AG09309 (cell line): ENCODE results near the gene RBCK1.
A peak's percentile ranks its signal among the peaks of the same experiment; 100 is the strongest.

ENCODE experiments used
- DNase-seq: peaks from one replicate; pipeline ENCODE4 v3.0.0-alpha.2; 2010; ENCODE audit warnings: low read depth
- H3K4me3 ChIP-seq: 2 replicates; pipeline ENCODE4 v1.5.1; 2011; ENCODE audit warnings: mild to moderate bottlenecking, low read depth, low read length, moderate library complexity; ENCODE audit not compliant: control insufficient read depth
- TF ChIP-seq, protein P1 (sequence below): IDR thresholded peaks from 2 replicates; pipeline ENCODE4 v1.5.1; 2011; ENCODE audit warnings: mild to moderate bottlenecking, low read depth, low read length, inconsistent platforms; ENCODE audit not compliant: insufficient read depth, control insufficient read depth; ENCODE audit errors: missing control alignments

The RBCK1 gene

DNA sequence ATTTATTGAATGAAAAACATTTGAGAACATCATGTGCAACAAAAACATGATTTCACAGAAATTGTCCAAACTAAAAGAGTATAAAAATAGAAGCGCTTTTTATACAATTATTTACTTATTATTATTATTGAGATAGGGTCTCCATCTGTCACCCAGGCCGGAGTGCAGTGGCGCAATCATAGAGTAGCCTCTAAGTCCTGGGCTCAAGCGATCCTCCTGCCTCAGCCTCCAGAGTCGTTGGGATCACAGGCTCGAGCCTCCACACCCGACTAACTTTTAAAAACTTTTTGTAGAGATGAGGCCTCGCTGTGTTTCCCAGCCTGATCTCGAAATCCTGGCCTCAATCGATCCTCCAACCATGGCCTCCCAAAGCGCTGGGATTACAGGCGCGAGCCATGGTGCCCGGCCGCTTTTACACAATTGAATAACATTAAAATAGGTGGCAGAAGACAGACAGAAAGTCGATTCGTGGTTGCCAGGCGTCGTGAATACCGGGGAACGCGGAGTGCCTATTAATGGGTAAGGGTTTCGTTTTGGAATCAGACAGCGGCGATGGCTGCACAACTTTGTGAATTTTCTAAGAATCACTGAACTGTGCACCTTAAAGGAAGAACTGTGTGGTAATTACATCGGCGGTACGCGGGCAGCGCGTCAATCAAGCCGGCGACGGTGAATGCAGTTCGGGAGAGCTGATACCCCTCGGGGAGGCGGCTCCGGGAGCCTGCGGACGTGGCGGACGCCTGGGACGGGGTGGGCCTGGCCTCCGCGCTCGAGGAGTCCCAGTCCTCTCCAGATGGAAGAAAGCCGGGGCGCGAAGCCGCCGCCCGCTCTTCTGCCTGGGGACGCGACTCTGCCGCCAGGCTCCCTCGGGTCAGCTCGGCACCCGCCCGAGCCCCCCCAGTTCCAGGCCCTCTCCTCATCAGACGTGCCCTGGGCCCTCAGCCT lies 53.4 kb downstream of the RBCK1 start:
- no peak for DNase-seq
- TF ChIP-seq, protein P1, sequence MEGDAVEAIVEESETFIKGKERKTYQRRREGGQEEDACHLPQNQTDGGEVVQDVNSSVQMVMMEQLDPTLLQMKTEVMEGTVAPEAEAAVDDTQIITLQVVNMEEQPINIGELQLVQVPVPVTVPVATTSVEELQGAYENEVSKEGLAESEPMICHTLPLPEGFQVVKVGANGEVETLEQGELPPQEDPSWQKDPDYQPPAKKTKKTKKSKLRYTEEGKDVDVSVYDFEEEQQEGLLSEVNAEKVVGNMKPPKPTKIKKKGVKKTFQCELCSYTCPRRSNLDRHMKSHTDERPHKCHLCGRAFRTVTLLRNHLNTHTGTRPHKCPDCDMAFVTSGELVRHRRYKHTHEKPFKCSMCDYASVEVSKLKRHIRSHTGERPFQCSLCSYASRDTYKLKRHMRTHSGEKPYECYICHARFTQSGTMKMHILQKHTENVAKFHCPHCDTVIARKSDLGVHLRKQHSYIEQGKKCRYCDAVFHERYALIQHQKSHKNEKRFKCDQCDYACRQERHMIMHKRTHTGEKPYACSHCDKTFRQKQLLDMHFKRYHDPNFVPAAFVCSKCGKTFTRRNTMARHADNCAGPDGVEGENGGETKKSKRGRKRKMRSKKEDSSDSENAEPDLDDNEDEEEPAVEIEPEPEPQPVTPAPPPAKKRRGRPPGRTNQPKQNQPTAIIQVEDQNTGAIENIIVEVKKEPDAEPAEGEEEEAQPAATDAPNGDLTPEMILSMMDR: no peak
- peak overlapping the region; percentile 81 for H3K4me3 ChIP-seq

DNA sequence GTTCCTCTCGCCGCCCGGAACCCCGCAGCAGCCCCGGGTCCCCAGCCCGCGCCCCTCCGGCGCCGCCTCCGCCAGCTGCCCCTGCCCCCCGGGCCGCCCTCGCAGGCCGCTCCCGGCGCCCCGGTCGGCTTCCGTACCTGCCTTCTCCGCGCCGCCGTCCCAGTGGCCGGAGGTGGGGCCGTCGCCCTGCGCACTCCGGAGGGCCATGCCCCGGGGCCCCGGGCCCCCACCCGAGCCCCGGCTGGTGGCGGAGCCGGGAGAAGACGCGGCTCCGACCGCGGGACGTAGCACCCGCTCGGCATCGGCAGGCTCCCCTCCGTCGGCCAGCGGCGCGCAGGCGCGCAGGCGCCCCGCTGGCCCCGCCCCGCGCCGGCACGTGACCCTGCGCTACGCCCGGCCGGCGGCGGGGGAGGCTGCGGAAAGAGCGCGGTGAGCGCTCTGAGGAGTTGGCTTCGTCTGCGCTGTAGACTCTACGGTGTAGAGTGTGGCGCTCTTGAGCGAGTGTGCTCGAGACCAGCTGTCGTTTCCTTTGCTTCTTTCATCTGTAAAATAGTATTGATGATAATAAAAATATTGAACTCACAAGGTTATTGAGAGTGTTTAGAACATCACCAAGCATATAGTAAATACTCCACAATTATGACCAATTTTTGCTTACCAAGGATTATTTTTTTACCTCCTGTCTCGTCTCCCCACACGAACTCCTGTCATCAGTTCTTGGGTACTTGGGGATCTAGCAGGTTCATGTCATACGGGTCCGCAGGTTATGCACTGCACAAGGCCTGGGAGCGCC lies 54.3 kb downstream of the RBCK1 start, which contains the start of gene TBC1D20:
Gene TBC1D20 (minus strand): TSS at position 335 of the 793 bp plus-strand sequence. CDS start 128 bp downstream, at position 207.
- DNase-seq: no peak
- TF ChIP-seq, protein P1: no peak
- H3K4me3 ChIP-seq: peak within 1 kb of the TSS; percentile 81

DNA sequence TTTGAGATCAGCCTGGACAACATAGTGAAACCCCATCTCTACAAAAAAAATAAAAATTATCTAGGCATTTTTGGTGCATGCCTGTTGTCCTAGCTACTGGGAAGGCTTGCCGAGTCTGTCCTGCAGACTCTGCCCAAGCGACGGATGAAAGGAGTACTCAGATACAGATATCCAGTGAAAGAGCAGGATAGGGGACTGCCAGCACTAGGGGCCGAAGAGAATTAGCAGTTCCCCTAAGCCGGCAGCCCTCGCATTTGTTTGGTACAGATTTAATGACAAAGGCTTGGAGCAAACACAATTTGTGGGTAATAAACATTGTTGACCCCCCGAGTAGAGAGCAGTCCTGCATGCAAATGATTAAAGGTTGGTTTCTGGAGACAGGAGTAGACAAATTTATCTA lies 59.7 kb downstream of the RBCK1 start:
- no peak overlapping the region for H3K4me3 ChIP-seq
- TF ChIP-seq, protein P1: no peak
- DNase-seq: no peak

DNA sequence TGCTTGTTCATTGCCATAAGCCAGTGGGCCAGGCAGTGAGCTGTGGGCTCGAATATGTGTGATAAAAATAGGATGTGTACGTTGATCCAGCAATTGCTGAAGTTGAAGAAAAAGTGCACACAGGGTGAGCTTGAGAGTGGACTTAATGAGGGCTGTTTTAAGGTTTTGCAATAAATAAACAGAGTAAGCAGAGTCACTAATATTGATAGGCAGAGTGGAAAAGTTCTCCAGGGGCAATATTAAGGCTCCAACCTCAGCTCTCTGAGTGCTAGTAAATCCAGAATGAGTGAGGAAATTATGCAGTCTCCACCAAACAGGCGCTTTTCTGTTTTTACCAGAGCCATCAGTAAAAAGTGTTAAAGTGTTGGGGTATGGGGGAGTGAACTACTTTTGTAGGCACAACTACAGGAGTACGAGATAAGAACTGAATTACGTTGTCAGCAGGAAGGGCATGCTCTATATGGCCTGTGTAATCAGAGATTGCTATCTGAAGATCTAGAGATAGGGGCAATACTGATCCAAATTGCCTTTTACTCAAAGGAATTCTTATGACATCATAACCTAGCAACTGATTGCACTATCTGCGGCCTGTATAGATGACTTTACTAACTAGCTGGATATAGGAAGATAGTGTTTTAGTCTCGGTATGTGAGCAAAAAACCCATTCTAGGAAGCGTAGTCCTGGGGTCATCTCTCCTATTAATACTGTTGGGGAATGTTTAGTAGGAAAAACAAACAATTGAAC lies 61.8 kb downstream of the RBCK1 start:
- DNase-seq: no peak
- TF ChIP-seq, protein P1: no peak
- H3K4me3 ChIP-seq: no peak overlapping the region

DNA sequence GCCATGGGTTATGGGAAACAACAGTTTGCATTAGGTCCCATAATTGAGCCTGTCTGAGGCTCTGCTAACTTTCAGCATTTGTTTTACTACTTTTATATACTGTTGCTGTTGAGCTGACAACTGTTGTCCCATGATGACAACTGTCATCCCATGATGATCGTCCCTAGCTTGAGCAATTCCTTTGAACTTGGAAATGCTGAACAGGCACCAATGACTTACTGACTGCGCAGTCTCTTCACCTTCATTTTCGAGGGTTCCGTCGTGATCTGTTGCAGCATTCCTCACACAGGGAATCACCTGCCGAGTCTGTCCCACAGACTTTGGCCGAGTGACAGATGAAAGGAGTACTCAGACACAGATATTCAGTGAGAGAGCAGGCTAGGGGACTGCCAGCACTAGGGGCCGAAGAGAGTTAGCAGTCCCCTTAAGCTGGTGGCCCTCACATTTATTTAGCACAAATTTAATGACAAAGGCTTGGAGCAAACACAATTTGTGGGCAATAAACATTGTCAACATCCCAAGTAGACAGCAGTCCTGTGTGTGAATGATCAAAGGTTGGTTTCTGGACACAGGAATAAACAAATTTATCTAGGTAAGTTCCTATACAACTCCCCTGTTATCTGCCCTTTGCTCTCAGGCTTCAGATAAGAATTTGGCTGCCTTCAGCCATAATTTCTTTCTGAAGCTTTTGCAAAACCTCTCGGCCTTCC lies 64.2 kb downstream of the RBCK1 start:
- H3K4me3 ChIP-seq: no peak overlapping the region

More for the DNA sequence above, 64.2 kb downstream of the RBCK1 start:
- TF ChIP-seq, protein P1: no peak
- no peak for DNase-seq
